SK-N-SH (cell line): Measurements from ENCODE around the gene AGAP1. TPM values are rescaled to one million over a fixed set of nuclear protein-coding genes. Genes with fewer than 3 reads are reported as not detected.

ENCODE experiments used
- CTCF ChIA-PET: fragments of 300-600, 350-600 bp; formaldehyde crosslinking; extraction: SDS; loops from one replicate; lab custom pipeline; 2021; lab: Yijun Ruan, JAX
- POLR2A ChIA-PET: fragments of 350-600 bp; sonication (Branson Sonifier 250); formaldehyde crosslinking; extraction: SDS; loops from one replicate; lab custom pipeline; 2020; ENCODE audit warnings: antibody characterized with exemption, inconsistent platforms; lab: Yijun Ruan, JAX
- DNase-seq: peaks from one replicate; pipeline ENCODE4 v3.0.0; 2012
- H2AFZ ChIP-seq: fragments of 200-600 bp; sonication (generic); 2 replicates; pipeline ENCODE4 v1.8.1; 2016; ENCODE audit warnings: antibody characterized with exemption, mild to moderate bottlenecking, low read depth
- H3F3A ChIP-seq: fragments of 200-600 bp; sonication (generic); replicated peaks from 2 replicates; pipeline ENCODE3; 2016; ENCODE audit warnings: antibody characterized with exemption, mild to moderate bottlenecking; ENCODE audit not compliant: insufficient read depth
- H3K27ac ChIP-seq, 2 experiments: fragments of 200-500 bp in 1 of 2; fragments of 200-600 bp in 1 of 2; sonication (Bioruptor generic) in 1 of 2; sonication (generic), shearing (Covaris generic) in 1 of 2; 2 replicates each; pipeline versions ENCODE4 v1.5.1 to v1.6.1; 2014 to 2016; ENCODE audit warnings: low read depth in 2 of 2, inconsistent platforms in 1 of 2, low read length in 1 of 2, mild to moderate bottlenecking in 1 of 2, mixed read lengths in 1 of 2
- H3K27me3 ChIP-seq: fragments of 200-600 bp; sonication (generic), shearing (Covaris generic); 2 replicates; pipeline ENCODE4 v1.6.1; 2016; ENCODE audit warnings: mixed run types; ENCODE audit not compliant: insufficient read depth
- H3K36me3 ChIP-seq, 2 experiments: fragments of 200-500 bp in 1 of 2; fragments of 200-600 bp in 1 of 2; sonication (Bioruptor generic) in 1 of 2; sonication (generic) in 1 of 2; replicated peaks in 1 of 2; 2 replicates each; pipeline versions ENCODE3 to v1.5.1; 2014 to 2016; ENCODE audit warnings: low read length in 1 of 2, mild to moderate bottlenecking in 1 of 2; ENCODE audit not compliant: insufficient read depth in 2 of 2, control insufficient read depth in 1 of 2
- H3K4me1 ChIP-seq, 2 experiments: fragments of 200-500 bp in 1 of 2; fragments of 200-600 bp in 1 of 2; sonication (Bioruptor generic) in 1 of 2; sonication (generic), shearing (Covaris generic) in 1 of 2; 2 replicates each; pipeline versions ENCODE4 v1.5.1 to v1.6.1; 2014 to 2016; ENCODE audit warnings: low read depth in 1 of 2, low read length in 1 of 2, mixed run types in 1 of 2; ENCODE audit not compliant: insufficient read depth in 2 of 2, control insufficient read depth in 1 of 2
- H3K4me2 ChIP-seq: fragments of 200-600 bp; sonication (generic), shearing (Covaris generic); 2 replicates; pipeline ENCODE4 v1.6.1; 2017; ENCODE audit warnings: mixed run types
- H3K4me3 ChIP-seq, 2 experiments: fragments of 200-500 bp in 1 of 2; fragments of 200-600 bp in 1 of 2; sonication (Bioruptor generic) in 1 of 2; sonication (generic), shearing (Covaris generic) in 1 of 2; 2 replicates each; pipeline versions ENCODE4 v1.5.1 to v1.8.1; 2014 to 2016; ENCODE audit warnings: low read depth in 2 of 2, inconsistent platforms in 1 of 2, low read length in 1 of 2, mild to moderate bottlenecking in 1 of 2, mixed read lengths in 1 of 2, moderate library complexity in 1 of 2
- H3K79me2 ChIP-seq: fragments of 200-600 bp; sonication (generic); 2 replicates; pipeline ENCODE4 v1.8.1; 2017; ENCODE audit warnings: mild to moderate bottlenecking; ENCODE audit not compliant: insufficient read depth
- H3K9ac ChIP-seq: fragments of 200-600 bp; sonication (generic); 2 replicates; pipeline ENCODE4 v1.6.1; 2017; ENCODE audit warnings: mixed run types
- H3K9me2 ChIP-seq: fragments of 200-600 bp; sonication (generic); 2 replicates; pipeline ENCODE4 v1.6.1; 2017; ENCODE audit warnings: mixed run types
- H3K9me3 ChIP-seq: fragments of 200-600 bp; sonication (generic); 2 replicates; pipeline ENCODE4 v1.6.1; 2017; ENCODE audit warnings: mixed run types, mild to moderate bottlenecking, moderate library complexity
- H4K20me1 ChIP-seq: fragments of 200-600 bp; sonication (generic); 2 replicates; pipeline ENCODE4 v1.6.1; 2017; ENCODE audit warnings: mild to moderate bottlenecking, mixed run types; ENCODE audit not compliant: insufficient read depth
- CHD2 ChIP-seq: fragments of 150-350 bp; IDR thresholded peaks from 2 replicates; pipeline ENCODE4 v1.6.1; 2018; ENCODE audit warnings: low read length; ENCODE audit not compliant: partially characterized antibody
- EP300 ChIP-seq, 2 experiments: IDR thresholded peaks; 2 replicates each; pipeline versions ENCODE4 v1.4.0 to v1.6.1; 2012; ENCODE audit warnings: borderline replicate concordance in 1 of 2, low read depth in 1 of 2, low read length in 1 of 2
- FOXJ3 ChIP-seq: sonication (generic); formaldehyde crosslinking; IDR thresholded peaks from 2 replicates; pipeline ENCODE4 v1.5.1; 2020; ENCODE audit warnings: mild to moderate bottlenecking, missing genetic modification reagents
- JUND ChIP-seq: IDR thresholded peaks from 2 replicates; pipeline ENCODE4 v1.4.0; 2012
- RXRA ChIP-seq: IDR thresholded peaks from 2 replicates; pipeline ENCODE4 v1.4.0; 2012; ENCODE audit warnings: low read depth, mild to moderate bottlenecking, borderline replicate concordance
- SIN3A ChIP-seq: IDR thresholded peaks from 2 replicates; pipeline ENCODE4 v1.6.1; 2012; ENCODE audit warnings: low read depth, mild to moderate bottlenecking, low read length, moderate library complexity, borderline replicate concordance
- YY1 ChIP-seq: IDR thresholded peaks from 2 replicates; pipeline ENCODE4 v1.4.0; 2012; ENCODE audit warnings: low read depth, mild to moderate bottlenecking
- WGBS: methylation state at CpG from one replicate; pipeline ENCODE4 v1.1.6; 2017; ENCODE audit warnings: low lambda C conversion rate; 5-methylcytosine and 5-hydroxymethylcytosine counted together
- polyA plus RNA-seq, 3 experiments: library from polyadenylated mRNA; depleted of rRNA; stranded (reverse); fragments of >200 nt; gene quantifications; 2 replicates each; pipeline ENCODE4 v1.2.3, GENCODE V29; 2012
- TF ChIP-seq, protein P1 (sequence below): fragments of 200-600 bp; sonication (generic); IDR thresholded peaks from 2 replicates; pipeline ENCODE4 v1.6.1; 2017; ENCODE audit warnings: antibody characterized with exemption, mild to moderate bottlenecking, moderate library complexity
- TF ChIP-seq, protein P2 (sequence below): IDR thresholded peaks from 2 replicates; pipeline ENCODE4; 2012
- TF ChIP-seq, protein P3 (sequence below): fragments of 150-350 bp; IDR thresholded peaks from 2 replicates; pipeline ENCODE4 v1.6.1; 2017; ENCODE audit warnings: antibody characterized with exemption, low read length, low read depth, borderline replicate concordance

AGAP1 gene
- polyA plus RNA-seq, 1 of the 3 experiments (the other 2 are of a cell fraction) = 8.8 TPM

DNA sequence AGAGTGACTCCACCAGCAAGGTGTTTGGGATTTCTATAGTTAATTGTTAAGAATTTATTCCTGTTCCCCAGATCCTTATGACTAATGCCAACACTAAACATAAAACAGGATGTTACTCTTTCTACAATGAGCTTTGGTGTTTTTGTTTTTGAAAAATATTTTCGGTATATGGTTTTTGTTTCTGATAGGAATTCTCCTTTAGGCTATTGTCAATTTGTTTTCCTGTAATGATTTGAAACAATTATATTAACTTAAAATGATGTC is 182.6 kb downstream of the AGAP1 start:
- no peaks in the 10 kb centered on the region for H3F3A ChIP-seq
- H3K27me3 ChIP-seq = no peaks in the 10 kb centered on the region
- no peak overlapping the region for H3K4me2 ChIP-seq
- H2AFZ ChIP-seq = no peak overlapping the region
- TF ChIP-seq, protein P1, sequence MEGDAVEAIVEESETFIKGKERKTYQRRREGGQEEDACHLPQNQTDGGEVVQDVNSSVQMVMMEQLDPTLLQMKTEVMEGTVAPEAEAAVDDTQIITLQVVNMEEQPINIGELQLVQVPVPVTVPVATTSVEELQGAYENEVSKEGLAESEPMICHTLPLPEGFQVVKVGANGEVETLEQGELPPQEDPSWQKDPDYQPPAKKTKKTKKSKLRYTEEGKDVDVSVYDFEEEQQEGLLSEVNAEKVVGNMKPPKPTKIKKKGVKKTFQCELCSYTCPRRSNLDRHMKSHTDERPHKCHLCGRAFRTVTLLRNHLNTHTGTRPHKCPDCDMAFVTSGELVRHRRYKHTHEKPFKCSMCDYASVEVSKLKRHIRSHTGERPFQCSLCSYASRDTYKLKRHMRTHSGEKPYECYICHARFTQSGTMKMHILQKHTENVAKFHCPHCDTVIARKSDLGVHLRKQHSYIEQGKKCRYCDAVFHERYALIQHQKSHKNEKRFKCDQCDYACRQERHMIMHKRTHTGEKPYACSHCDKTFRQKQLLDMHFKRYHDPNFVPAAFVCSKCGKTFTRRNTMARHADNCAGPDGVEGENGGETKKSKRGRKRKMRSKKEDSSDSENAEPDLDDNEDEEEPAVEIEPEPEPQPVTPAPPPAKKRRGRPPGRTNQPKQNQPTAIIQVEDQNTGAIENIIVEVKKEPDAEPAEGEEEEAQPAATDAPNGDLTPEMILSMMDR = no peak
- TF ChIP-seq, protein P2, sequence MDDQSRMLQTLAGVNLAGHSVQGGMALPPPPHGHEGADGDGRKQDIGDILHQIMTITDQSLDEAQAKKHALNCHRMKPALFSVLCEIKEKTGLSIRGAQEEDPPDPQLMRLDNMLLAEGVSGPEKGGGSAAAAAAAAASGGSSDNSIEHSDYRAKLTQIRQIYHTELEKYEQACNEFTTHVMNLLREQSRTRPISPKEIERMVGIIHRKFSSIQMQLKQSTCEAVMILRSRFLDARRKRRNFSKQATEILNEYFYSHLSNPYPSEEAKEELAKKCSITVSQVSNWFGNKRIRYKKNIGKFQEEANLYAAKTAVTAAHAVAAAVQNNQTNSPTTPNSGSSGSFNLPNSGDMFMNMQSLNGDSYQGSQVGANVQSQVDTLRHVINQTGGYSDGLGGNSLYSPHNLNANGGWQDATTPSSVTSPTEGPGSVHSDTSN = no peak
- TF ChIP-seq EP300 (IDR thresholded peaks at IDR 0.05; ENCODE audit: borderline replicate concordance in 1 of 2, low read depth in 1 of 2, low read length in 1 of 2) = no peak
- TF ChIP-seq SIN3A = no peak
- TF ChIP-seq RXRA = no peak
- no peak for TF ChIP-seq YY1
- TF ChIP-seq, protein P3, sequence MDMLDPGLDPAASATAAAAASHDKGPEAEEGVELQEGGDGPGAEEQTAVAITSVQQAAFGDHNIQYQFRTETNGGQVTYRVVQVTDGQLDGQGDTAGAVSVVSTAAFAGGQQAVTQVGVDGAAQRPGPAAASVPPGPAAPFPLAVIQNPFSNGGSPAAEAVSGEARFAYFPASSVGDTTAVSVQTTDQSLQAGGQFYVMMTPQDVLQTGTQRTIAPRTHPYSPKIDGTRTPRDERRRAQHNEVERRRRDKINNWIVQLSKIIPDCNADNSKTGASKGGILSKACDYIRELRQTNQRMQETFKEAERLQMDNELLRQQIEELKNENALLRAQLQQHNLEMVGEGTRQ = no peak
- no peak for TF ChIP-seq CHD2
- no peak overlapping the region for H3K27ac ChIP-seq
- DNase-seq = no peak
- CTCF ChIA-PET = interaction anchor here (1.1 to 3.2 kb wide), 6 partner anchors 10 to 540 kb away, joined by 3 to 19 read pairs (median 4); no protein-coding TSS in a partner anchor
- POLR2A ChIA-PET = no interaction called here
- H3K79me2 ChIP-seq = peaks cover 22% of the 10 kb centered on the region
- H3K4me1 ChIP-seq = peaks cover 0 to 27% of the 10 kb centered on the region in 2 experiments; a peak in 2 of 4 replicates
- H3K9me3 ChIP-seq = no peaks in the 10 kb centered on the region
- H3K9me2 ChIP-seq = no peaks in the 10 kb centered on the region
- no peak overlapping the region for H3K4me3 ChIP-seq
- peaks cover 73% of the 10 kb centered on the region for H4K20me1 ChIP-seq
- no peaks in the 10 kb centered on the region for H3K36me3 ChIP-seq
- no peak overlapping the region for H3K9ac ChIP-seq
- WGBS = 86% methylated on average over 1 of the region's 1 CpG

DNA sequence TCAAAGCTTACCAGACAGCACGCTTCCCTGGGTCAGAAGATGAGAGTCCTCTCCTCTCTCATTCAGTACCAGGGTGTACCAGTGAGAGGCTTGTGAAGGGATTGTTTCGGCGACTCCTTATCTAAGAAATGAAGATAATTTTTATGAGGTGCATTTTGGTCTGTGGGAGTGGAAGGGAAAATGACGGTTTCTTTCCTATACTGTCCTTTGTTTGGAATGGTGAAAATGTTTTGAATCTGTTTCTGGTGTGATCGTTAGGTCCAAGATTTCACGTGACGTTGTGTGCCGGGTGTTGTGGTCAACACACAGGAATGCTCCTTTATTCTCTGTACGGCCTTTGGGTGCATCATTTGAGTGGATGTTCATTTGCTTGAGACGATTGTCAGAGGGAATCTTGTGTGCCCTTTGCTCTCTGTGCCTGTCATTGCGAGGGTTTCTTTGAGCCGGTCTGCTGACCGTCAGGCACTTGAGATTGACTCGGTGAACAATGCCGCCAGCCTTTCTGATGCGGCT is 183.5 kb downstream of the AGAP1 start:
- ChIA-PET CTCF (interaction anchor here (1.3 to 3.6 kb wide), 7 partner anchors 11 to 84 kb away, joined by 3 to 26 read pairs (median 4); no protein-coding TSS in a partner anchor), POLR2A (no interaction called here)
- no peak overlapping the region for H2AFZ ChIP-seq
- peaks cover 64% of the 10 kb centered on the region for H4K20me1 ChIP-seq
- no peaks in the 10 kb centered on the region for H3K27me3 ChIP-seq
- no peak overlapping the region for H3K27ac ChIP-seq
- H3K4me2 ChIP-seq = no peak overlapping the region
- peaks cover 25% of the 10 kb centered on the region for H3K79me2 ChIP-seq
- no peak for DNase-seq
- H3K9me3 ChIP-seq = no peaks in the 10 kb centered on the region
- WGBS = 97% methylated on average over 16 of the region's 16 CpGs
- H3K36me3 ChIP-seq = no peaks in the 10 kb centered on the region
- H3K4me3 ChIP-seq = no peak overlapping the region
- H3K9me2 ChIP-seq = no peaks in the 10 kb centered on the region
- peaks cover 0 to 23% of the 10 kb centered on the region in 2 experiments; a peak in 2 of 4 replicates for H3K4me1 ChIP-seq
- no peak overlapping the region for H3K9ac ChIP-seq
- H3F3A ChIP-seq = no peaks in the 10 kb centered on the region
- no peak for TF ChIP-seq FOXJ3 (CRISPR knock-in tag)
- no peak for TF ChIP-seq JUND
- TF ChIP-seq, all 33 proteins: peak for 0
